Cardiac muscle cell (in vitro differentiated cells and primary cell): Measurements from ENCODE around the gene ELOVL6. TPM values are rescaled to one million over a fixed set of nuclear protein-coding genes. Genes with fewer than 3 reads are reported as not detected.

Experiments
- DNase-seq, 2 donors: peaks; one replicate each; pipeline versions ENCODE4 v3.0.0 to v3.0.0-alpha.2; 2010 to 2017; ENCODE audit warnings: low read depth in 1 of 2, low spot score in 1 of 2
- H3K27ac ChIP-seq: fragments of 200-600 bp; sonication (generic); 2 replicates; pipeline ENCODE4 v1.5.1; 2016
- H3K27me3 ChIP-seq: fragments of 200-600 bp; sonication (generic); 2 replicates; pipeline ENCODE4 v1.6.0; 2016; ENCODE audit warnings: control low read depth
- H3K36me3 ChIP-seq: fragments of 200-600 bp; sonication (generic); 2 replicates; pipeline ENCODE4 v1.5.1; 2016; ENCODE audit warnings: control low read depth
- H3K4me1 ChIP-seq: fragments of 200-600 bp; sonication (generic); 2 replicates; pipeline ENCODE4 v1.8.1; 2017; ENCODE audit warnings: low read depth, mild to moderate bottlenecking, mixed run types
- H3K4me3 ChIP-seq: fragments of 200-600 bp; sonication (generic); 2 replicates; pipeline ENCODE4 v1.5.1; 2016; ENCODE audit warnings: mild to moderate bottlenecking
- H3K9me3 ChIP-seq: fragments of 200-600 bp; sonication (generic); 2 replicates; pipeline ENCODE4 v1.5.1; 2017; ENCODE audit warnings: low read depth, mild to moderate bottlenecking, control low read depth
- CTCF ChIP-seq: IDR thresholded peaks from 2 replicates; pipeline ENCODE4 v1.5.1; 2012; ENCODE audit warnings: low read depth, mild to moderate bottlenecking, low read length
- polyA plus RNA-seq: library from polyadenylated mRNA; unstranded; fragments of >200 nt; fragmentation: Nextera tagmentation; extraction: Ambion mirVana; gene quantifications from 2 replicates; pipeline ENCODE4 v1.2.1, GENCODE V29; 2016
- total RNA-seq: library from RNA; depleted of rRNA; stranded (reverse); fragments of >200 nt; gene quantifications from 2 replicates; pipeline ENCODE4 v1.2.3, GENCODE V29; 2016

ELOVL6 gene
- total and polyA plus RNA-seq, 2 experiments from 2014 or later, result 32.3 to 50.1 TPM

DNA sequence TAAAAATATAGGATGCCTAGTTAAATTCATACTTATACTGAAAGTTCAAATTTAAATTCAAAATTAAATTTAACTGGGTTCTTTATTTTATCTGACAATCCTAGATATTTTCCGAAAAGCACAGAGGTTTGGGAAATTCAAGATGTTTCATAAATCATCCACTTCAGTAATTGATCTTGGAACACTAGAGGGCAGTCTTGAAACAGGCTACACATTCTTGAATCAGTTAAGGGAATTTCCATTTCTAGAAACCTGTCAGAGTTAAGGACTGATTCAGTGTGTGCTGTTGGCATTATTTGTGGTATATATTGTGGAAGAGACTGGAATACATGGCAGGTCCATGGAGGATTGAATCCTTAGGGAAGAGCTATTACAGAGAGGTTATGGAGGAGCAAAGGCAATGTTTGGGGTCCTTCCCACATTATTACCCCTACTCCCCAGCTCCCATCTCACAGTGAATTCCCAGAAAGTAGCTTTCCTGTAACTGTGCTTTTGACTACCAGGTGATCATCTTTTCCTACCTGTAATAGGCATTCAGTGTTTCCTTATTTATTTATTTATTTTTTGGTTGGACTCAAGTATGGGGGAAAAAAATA, 192.9 kb downstream of the ELOVL6 start:
- no peaks in the 10 kb centered on the region for H3K9me3 ChIP-seq
- H3K4me1 ChIP-seq, result peaks cover 39% of the 10 kb centered on the region
- H3K36me3 ChIP-seq, result no peaks in the 10 kb centered on the region
- peak; percentile 82 to 84 for DNase-seq
- peak; percentile 74 for TF ChIP-seq CTCF
- peak overlapping the region; percentile 90 for H3K27ac ChIP-seq
- no peaks in the 10 kb centered on the region for H3K27me3 ChIP-seq
- H3K4me3 ChIP-seq, result no peak overlapping the region

DNA sequence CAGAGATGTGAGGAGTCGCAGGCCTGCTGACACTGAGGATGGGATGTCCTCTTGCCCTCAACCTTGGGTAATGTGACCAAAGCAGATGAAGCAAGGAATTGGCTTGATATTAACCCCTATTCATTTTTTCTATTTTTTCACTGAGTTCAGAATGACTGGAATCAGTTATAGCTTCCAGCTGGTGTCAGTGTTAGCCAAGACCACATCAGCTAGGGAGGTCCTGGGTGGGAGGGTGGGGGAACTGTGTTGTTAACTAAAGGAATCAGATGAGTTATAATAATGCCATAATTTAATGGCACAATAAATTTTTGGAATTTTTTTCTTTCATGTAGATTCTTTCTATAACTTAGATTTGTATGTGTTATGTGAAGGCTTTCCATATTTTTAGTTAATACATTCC, 193.9 kb downstream of the ELOVL6 start:
- H3K27ac ChIP-seq, result no peak overlapping the region
- peaks cover 36% of the 10 kb centered on the region for H3K4me1 ChIP-seq
- H3K4me3 ChIP-seq, result no peak overlapping the region
- H3K9me3 ChIP-seq, result no peaks in the 10 kb centered on the region
- DNase-seq, result no peak
- no peaks in the 10 kb centered on the region for H3K27me3 ChIP-seq
- H3K36me3 ChIP-seq, result no peaks in the 10 kb centered on the region
- TF ChIP-seq CTCF, result no peak

- H3K36me3 ChIP-seq, result no peaks in the 10 kb centered on the region
- no peak for TF ChIP-seq CTCF
- H3K27ac ChIP-seq, result no peak overlapping the region
- H3K4me1 ChIP-seq, result peaks cover 33% of the 10 kb centered on the region
- no peak overlapping the region for H3K4me3 ChIP-seq
- no peaks in the 10 kb centered on the region for H3K27me3 ChIP-seq
- H3K9me3 ChIP-seq, result no peaks in the 10 kb centered on the region
- no peak for DNase-seq
These were observed 194.8 kb downstream of the ELOVL6 start for GRCh38 chr4:110003401-110004187.

DNA sequence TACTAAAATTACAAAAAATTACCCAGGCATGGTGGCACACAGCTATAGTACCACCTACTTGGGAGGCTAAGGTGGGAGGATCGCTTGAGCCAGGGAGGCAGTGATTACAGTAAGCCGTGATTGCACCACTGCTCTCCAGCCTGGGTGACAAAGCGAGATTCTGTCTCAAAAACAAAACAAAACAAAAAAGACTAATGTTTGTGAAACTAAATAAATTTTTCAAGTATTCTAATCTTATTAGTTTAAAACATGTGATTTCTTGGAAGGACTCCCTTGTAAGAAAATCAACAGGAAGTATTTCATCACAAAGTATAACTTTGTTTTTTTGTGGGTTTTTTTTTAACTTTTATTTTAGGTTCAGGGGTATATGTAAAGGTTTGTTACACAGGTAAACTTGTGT, 196.1 kb downstream of the ELOVL6 start:
- H3K27me3 ChIP-seq, result no peaks in the 10 kb centered on the region
- DNase-seq, result no peak
- H3K27ac ChIP-seq, result no peak overlapping the region
- H3K4me1 ChIP-seq, result peaks cover 22% of the 10 kb centered on the region
- no peak overlapping the region for H3K4me3 ChIP-seq
- no peaks in the 10 kb centered on the region for H3K36me3 ChIP-seq
- no peak for TF ChIP-seq CTCF
- H3K9me3 ChIP-seq, result no peaks in the 10 kb centered on the region

- peaks cover 5% of the 10 kb centered on the region for H3K4me1 ChIP-seq
These were observed 198.9 kb downstream of the ELOVL6 start for GRCh38 chr4:109999585-109999912.

More at GRCh38 chr4:109999585-109999912, 198.9 kb downstream of the ELOVL6 start:
- TF ChIP-seq CTCF, result no peak
- DNase-seq, result no peak
- Histone ChIP-seq H3K27ac (peak overlapping the region; percentile 64), H3K9me3 (no peaks in the 10 kb centered on the region), H3K27me3 (no peaks in the 10 kb centered on the region), H3K36me3 (no peaks in the 10 kb centered on the region), H3K4me3 (no peak overlapping the region)
